Natural killer cell (primary cell): ENCODE measurements around the gene ADAMTS14. TPM values are rescaled to one million over a fixed set of nuclear protein-coding genes. Genes with fewer than 3 reads are reported as not detected.

ENCODE experiments used
- ATAC-seq, 3 donors: fragments of 150-1000 bp in 2 of 3; fragments of 200-7000 bp in 1 of 3; cut with Tn5 transposase; 1 replicate in 1 of 3; 2 replicates in 2 of 3; pipeline ENCODE4 v1.10.0; 2021; ENCODE audit warnings: mild to moderate bottlenecking in 2 of 3, moderate library complexity in 2 of 3
- DNase-seq, 2 donors: peaks; one replicate each; pipeline versions ENCODE4 v3.0.0 to v3.0.0-alpha.2; 2013 to 2021; ENCODE audit warnings: mixed read lengths in 1 of 2
- H3K27ac ChIP-seq: one replicate; pipeline ENCODE4 v1.5.1; 2013; ENCODE audit warnings: mild to moderate bottlenecking, low read length
- H3K27me3 ChIP-seq: one replicate; pipeline ENCODE4 v1.6.1; 2013; ENCODE audit warnings: low read length; ENCODE audit not compliant: control insufficient read depth, insufficient read depth
- H3K36me3 ChIP-seq: one replicate; pipeline ENCODE4 v1.6.1; 2013; ENCODE audit warnings: low read length; ENCODE audit not compliant: control insufficient read depth, insufficient read depth
- H3K4me1 ChIP-seq: one replicate; pipeline ENCODE4 v1.6.1; 2013; ENCODE audit warnings: low read length; ENCODE audit not compliant: control insufficient read depth, insufficient read depth
- H3K4me3 ChIP-seq: one replicate; pipeline ENCODE4 v1.5.1; 2013; ENCODE audit warnings: low read length
- H3K9me3 ChIP-seq: one replicate; pipeline ENCODE4 v1.6.1; 2013; ENCODE audit warnings: low read length; ENCODE audit not compliant: control insufficient read depth, insufficient read depth
- H3K27ac Mint-ChIP-seq, 2 donors: one replicate each; pipeline ENCODE4 v1.8.0; 2022; ENCODE audit warnings: mild to moderate bottlenecking in 2 of 2, mixed read lengths in 2 of 2, moderate library complexity in 1 of 2
- H3K27me3 Mint-ChIP-seq, 2 donors: one replicate each; pipeline ENCODE4 v1.8.0; 2022; ENCODE audit warnings: low read depth in 2 of 2, mixed read lengths in 2 of 2
- H3K36me3 Mint-ChIP-seq: one replicate; pipeline ENCODE4 v1.8.0; 2022; ENCODE audit warnings: mixed read lengths
- H3K4me1 Mint-ChIP-seq, 2 donors: one replicate each; pipeline ENCODE4 v1.8.0; 2022; ENCODE audit warnings: mixed read lengths in 2 of 2
- H3K4me3 Mint-ChIP-seq: one replicate; pipeline ENCODE4 v1.8.0; 2022; ENCODE audit warnings: mild to moderate bottlenecking, moderate library complexity, mixed read lengths
- H3K9me3 Mint-ChIP-seq, 2 donors: one replicate each; pipeline ENCODE4 v1.8.0; 2022; ENCODE audit warnings: mixed read lengths in 2 of 2
- WGBS: methylation state at CpG from one replicate; pipeline ENCODE4 v1.1.7; 2013; ENCODE audit warnings: missing lambda C conversion rate; ENCODE audit not compliant: insufficient coverage; 5-methylcytosine and 5-hydroxymethylcytosine counted together
- intact Hi-C: fragments of 100-400 bp; cut with micrococcal nuclease; formaldehyde crosslinking; loops from one replicate; pipeline ENCODE4 v1.14.2; 2022
- total RNA-seq, 4 donors: library from RNA; stranded (reverse); fragments of 120-200 nt in 1 of 4; gene quantifications; one replicate each; pipeline versions ENCODE4 v1.2.3 to v1.2.4, GENCODE V29; 2013 to 2022
- TF ChIP-seq, protein P1 (sequence below): fragments of 200-600 bp; IDR thresholded peaks from one replicate; pipeline ENCODE4 v1.8.0; 2022; ENCODE audit warnings: antibody characterized with exemption

The ADAMTS14 gene
- total RNA-seq, 3 donors from 2014 or later (not counting 1 experiment from before 2014, with no cell fraction given): 0.70 to 1.5 (median 1.1) TPM

DNA sequence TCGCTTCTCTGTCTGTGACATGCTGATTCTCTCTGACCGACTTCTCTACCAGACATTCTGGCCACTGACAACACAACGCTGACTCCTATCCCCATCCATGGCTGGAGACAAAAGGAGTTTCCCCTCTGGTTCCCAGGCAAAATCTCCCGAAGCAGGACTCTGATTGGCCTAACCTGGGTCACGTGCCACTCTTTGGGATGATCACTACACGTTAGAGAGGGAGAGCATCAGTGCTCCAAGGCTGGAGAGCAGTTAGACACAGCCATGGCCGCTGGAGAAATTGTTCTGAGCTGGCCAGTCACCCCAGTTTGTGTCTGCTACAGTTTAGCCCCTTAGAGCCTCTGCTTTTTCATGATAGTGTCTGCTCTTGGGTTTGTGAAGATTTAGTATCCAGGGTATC is 38.9 kb downstream of the ADAMTS14 start:
- no peak overlapping the region for H3K27ac Mint-ChIP-seq
- H3K4me3 Mint-ChIP-seq: no peak overlapping the region
- intact Hi-C loops: no loop called here
- TF ChIP-seq, protein P1, sequence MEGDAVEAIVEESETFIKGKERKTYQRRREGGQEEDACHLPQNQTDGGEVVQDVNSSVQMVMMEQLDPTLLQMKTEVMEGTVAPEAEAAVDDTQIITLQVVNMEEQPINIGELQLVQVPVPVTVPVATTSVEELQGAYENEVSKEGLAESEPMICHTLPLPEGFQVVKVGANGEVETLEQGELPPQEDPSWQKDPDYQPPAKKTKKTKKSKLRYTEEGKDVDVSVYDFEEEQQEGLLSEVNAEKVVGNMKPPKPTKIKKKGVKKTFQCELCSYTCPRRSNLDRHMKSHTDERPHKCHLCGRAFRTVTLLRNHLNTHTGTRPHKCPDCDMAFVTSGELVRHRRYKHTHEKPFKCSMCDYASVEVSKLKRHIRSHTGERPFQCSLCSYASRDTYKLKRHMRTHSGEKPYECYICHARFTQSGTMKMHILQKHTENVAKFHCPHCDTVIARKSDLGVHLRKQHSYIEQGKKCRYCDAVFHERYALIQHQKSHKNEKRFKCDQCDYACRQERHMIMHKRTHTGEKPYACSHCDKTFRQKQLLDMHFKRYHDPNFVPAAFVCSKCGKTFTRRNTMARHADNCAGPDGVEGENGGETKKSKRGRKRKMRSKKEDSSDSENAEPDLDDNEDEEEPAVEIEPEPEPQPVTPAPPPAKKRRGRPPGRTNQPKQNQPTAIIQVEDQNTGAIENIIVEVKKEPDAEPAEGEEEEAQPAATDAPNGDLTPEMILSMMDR: no peak
- no peaks in the 10 kb centered on the region for H3K27me3 ChIP-seq
- H3K4me1 ChIP-seq: peaks cover 6% of the 10 kb centered on the region
- no peak for DNase-seq
- no peaks in the 10 kb centered on the region for H3K27me3 Mint-ChIP-seq
- H3K9me3 Mint-ChIP-seq: no peaks in the 10 kb centered on the region
- 88% methylated on average over 7 of the region's 7 CpGs for WGBS
- H3K4me3 ChIP-seq: no peak overlapping the region
- H3K27ac ChIP-seq: no peak overlapping the region
- H3K4me1 Mint-ChIP-seq: peaks cover 0 to 19% of the 10 kb centered on the region in 2 donors
- no peaks in the 10 kb centered on the region for H3K36me3 Mint-ChIP-seq
- H3K9me3 ChIP-seq: no peaks in the 10 kb centered on the region
- H3K36me3 ChIP-seq: no peaks in the 10 kb centered on the region
- no peak for ATAC-seq

DNA sequence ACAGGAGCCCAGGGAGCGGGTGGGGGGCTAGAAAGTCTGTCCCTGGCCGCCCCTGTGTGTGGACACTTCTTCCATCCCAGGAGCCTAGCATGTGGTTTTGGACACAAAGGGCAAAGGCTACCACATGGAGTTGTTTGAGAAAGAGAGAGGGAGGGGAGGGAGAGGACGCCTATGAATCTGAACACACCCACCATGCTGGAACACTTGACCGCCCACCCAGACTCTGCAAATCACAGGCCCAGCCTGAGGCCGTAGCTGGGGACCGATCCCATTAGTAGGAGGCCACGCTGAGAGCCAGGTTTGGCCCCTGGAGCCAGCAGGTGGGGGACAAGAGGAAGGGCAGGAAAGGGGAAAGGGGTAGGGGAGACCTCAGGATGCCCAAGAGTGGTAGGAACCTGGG is 39.6 kb downstream of the ADAMTS14 start:
- Histone ChIP-seq H3K4me3 (no peak overlapping the region), H3K9me3 (no peaks in the 10 kb centered on the region), H3K27me3 (no peaks in the 10 kb centered on the region), H3K27ac (no peak overlapping the region), H3K36me3 (no peaks in the 10 kb centered on the region), H3K4me1 (peaks cover 9% of the 10 kb centered on the region)
- 93% methylated on average over 7 of the region's 7 CpGs for WGBS
- no peak overlapping the region for H3K4me3 Mint-ChIP-seq
- H3K27ac Mint-ChIP-seq: no peak overlapping the region
- intact Hi-C loops: no loop called here
- no peaks in the 10 kb centered on the region for H3K27me3 Mint-ChIP-seq
- TF ChIP-seq, protein P1: no peak
- no peaks in the 10 kb centered on the region for H3K9me3 Mint-ChIP-seq
- no peak for ATAC-seq
- H3K4me1 Mint-ChIP-seq: peaks cover 0 to 25% of the 10 kb centered on the region in 2 donors
- DNase-seq: no peak
- no peaks in the 10 kb centered on the region for H3K36me3 Mint-ChIP-seq

DNA sequence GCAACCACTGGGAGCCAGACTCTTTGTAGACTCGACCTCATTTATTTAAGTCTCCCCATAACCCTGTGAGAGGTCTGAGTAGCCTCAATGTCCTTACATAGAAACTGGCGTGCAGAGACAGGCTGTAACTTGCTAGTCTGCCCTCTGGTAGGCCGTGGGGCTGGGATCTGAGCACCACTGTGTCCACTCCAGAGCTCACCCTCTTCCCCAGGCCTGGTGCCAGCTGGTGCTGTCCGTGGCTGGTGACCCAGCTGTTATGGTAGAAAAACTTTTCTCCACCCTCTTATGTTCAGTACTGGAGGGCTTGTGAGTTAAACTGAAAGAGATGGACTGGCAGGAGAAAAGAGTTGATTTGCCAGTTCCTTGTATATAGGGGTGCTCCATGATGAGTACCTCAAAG is 41.9 kb downstream of the ADAMTS14 start:
- intact Hi-C loops: no loop called here
- no peaks in the 10 kb centered on the region for H3K36me3 ChIP-seq
- WGBS: 80% methylated on average over 3 of the region's 4 CpGs
- Mint-ChIP-seq H3K27ac (no peak overlapping the region), H3K36me3 (no peaks in the 10 kb centered on the region), H3K9me3 (no peaks in the 10 kb centered on the region), H3K4me3 (no peak overlapping the region), H3K4me1 (peaks cover 0 to 28% of the 10 kb centered on the region in 2 donors), H3K27me3 (no peaks in the 10 kb centered on the region)
- peaks cover 9% of the 10 kb centered on the region for H3K4me1 ChIP-seq
- no peak for DNase-seq
- no peaks in the 10 kb centered on the region for H3K9me3 ChIP-seq
- no peaks in the 10 kb centered on the region for H3K27me3 ChIP-seq
- ATAC-seq: no peak
- no peak overlapping the region for H3K4me3 ChIP-seq
- H3K27ac ChIP-seq: no peak overlapping the region
- TF ChIP-seq, protein P1: no peak

DNA sequence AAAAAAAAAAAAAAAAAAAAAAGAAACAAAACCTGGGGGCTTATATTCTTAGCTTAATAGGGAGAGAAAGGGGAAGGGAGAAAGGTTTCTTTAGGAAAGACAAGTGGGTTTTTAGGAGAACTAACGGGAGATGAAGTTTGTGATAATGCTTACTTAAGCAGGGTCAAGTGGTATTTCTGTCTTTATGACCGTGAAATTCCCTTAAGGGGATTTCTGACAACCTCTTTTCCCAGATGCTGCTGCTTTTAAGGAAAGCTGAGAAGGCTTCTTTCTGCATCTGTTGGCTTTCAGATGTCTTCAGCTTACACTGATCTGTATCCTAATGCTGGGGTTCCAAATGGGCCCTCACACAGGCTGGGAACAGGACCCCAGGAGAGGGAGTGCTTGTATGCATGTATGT is 42.6 kb downstream of the ADAMTS14 start:
- Mint-ChIP-seq H3K4me1 (peaks cover 0 to 28% of the 10 kb centered on the region in 2 donors), H3K4me3 (no peak overlapping the region), H3K36me3 (no peaks in the 10 kb centered on the region), H3K27ac (no peak overlapping the region), H3K9me3 (no peaks in the 10 kb centered on the region), H3K27me3 (no peaks in the 10 kb centered on the region)
- TF ChIP-seq, protein P1: no peak
- H3K27ac ChIP-seq: no peak overlapping the region
- no peaks in the 10 kb centered on the region for H3K36me3 ChIP-seq
- no peak overlapping the region for H3K4me3 ChIP-seq
- 93% methylated on average over 2 of the region's 2 CpGs for WGBS
- no peaks in the 10 kb centered on the region for H3K27me3 ChIP-seq
- no peak for ATAC-seq
- peaks cover 9% of the 10 kb centered on the region for H3K4me1 ChIP-seq
- no peak for DNase-seq
- intact Hi-C loops: no loop called here
- H3K9me3 ChIP-seq: no peaks in the 10 kb centered on the region
